CD4-positive, alpha-beta T cell treated with Interleukin-6 for 4 hours (primary cell): ENCODE data around the gene C12orf42.
A peak's percentile ranks its signal among the peaks of the same experiment; 100 is the strongest.
"Not testable (repeated sequence)": the region's sequence is repeated elsewhere in the genome, so short reads cannot be mapped to it uniquely, and the experiment has no call there.

Experiments
- DNase-seq: peaks from one replicate; pipeline ENCODE4 v3.0.0-alpha.2; 2020; ENCODE audit warnings: mixed read lengths

Gene C12orf42

DNA sequence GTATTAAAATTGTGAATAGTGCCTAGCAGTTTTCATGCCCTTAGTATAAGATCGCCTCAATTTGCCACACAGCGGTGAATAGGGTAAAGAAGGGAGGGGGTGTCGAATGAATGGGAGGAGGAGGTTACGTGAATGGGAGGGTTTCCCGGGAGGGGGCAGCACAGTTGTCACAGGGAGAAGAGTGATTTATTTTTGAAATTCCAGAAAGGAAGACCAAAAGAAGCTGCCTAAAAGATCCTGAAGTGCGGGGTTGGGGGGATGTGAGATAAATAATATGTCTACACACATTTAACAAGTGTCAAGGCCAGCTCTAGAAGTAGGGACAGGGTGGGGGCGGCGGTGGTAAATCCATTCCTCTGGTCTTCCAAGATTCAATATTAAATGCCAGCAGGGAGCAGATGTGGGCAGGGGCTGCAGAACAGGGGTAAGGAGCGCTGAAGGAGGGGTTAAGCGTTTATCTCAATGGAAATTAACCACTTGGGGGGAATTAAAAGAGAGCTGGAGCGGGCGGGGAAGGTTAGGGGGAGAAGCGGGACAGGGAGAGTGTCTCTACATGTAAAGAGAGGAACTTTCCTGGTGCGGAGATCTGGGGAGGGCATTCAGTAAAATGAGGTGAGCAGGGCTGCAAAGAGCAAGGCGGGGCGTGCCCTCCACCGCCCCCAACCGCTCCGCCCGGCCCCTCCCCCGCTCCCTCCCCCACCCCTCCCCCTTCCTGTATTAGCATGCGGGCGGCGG is 867 bp downstream of the C12orf42 start:
- DNase-seq: no peak

DNA sequence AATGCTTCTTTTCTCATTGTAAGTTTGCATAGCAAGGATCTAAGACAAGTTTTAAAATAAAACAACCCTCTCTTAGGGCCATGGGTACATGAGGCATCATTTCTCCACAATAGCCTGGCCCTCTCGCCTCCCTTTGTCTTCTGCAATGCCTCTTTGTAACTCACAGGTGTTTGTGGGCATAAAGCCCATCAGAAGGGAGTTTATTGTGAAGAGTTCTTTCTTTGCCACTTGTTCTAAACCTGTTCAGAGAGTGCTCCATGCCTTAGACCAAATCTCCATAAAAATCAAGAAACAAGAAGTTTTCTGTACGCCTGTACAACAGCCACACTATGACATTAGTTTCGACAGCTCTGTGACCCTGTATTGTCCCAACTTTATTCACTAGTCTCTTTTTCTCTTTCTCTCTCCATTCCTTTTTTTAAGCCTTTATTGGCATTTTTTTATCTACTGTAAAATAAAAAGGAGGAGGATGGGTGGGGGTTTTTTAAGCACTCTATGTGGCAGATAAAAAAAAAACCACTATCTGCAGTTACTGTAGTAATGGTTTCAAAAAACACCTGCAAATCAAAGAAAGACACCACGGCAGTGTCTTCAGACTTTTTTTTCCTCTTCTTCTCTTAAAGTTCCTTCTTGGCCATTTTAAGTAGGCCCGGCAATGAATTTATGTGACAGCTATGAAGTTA is 1.6 kb downstream of the C12orf42 start:
- DNase-seq: no peak

DNA sequence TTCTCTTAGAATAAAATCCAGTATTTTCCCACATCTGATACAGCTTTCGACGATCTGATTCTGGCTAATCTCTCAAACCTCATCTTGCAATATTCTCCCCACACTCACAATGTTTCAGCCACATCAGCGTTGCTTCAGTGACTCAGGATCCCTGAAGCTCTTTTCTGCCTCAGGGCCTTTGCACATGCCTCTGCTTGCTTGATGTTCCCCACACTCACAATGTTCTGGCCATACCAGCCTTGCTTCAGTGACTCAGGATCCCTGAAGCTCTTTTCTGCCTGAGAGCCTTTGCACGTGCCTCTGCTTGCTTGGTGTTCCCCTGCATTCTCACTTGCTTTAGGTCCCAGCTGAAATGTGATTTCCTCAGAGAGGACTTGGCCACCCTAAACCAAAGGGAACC is 2.6 kb downstream of the C12orf42 start:
- no peak for DNase-seq

DNA sequence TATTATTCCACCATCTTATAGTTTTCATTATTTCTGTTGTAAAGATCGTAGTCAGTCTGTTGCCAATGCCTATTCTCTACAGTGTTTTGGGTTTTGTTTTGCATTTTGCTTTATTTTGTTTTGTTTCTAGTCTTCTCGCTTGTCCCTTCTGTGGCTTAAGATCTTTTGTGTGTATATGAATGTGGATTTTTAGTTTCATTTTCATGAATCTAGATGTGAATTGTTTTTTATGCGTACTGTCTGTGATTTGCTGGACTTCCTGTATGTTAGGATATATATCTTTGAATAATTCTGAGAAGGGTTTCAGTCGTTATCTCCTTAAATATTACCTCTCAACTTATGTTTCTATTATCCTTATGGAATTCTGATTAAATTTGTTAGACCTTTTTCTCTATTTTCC is 13.4 kb downstream of the C12orf42 start:
- DNase-seq: no peak

DNA sequence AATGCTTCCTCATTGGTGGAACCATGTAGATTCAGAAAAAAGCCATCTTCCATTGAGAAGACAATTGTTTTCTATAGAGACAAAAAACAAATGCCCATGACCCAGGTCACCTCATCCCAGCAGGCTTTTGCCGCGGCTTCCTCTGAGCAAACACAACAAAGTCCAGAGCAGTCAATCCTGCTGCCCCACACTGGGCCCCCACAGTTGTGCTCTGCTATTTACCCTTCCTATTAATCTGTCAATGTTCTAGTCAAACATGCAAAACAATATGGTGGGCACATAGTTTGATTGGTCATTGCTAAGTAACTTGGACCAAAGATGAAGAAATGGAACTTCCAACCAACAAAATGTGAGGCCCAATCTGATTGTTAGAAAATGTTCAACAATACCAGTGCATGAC is 20.7 kb downstream of the C12orf42 start:
- no peak for DNase-seq

DNA sequence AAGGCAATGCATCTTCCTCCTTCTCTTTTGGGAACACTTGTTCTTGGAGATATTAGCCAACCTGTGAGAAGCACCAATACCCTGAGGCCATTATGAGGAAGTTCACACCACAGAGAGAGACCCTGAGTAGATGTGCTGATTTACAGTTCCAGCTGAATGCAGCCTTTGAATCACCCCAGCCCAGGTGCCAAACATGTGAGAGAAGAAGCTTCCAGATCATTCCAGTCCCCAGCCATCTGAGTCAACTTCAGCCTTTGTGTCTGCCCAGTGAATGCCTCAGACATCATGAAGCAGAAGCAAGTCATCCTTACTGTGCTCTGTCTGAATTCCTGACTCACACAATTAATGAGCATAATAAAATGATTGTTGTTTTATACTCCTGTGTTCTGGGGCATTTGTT is 25.1 kb downstream of the C12orf42 start:
- DNase-seq: no peak

DNA sequence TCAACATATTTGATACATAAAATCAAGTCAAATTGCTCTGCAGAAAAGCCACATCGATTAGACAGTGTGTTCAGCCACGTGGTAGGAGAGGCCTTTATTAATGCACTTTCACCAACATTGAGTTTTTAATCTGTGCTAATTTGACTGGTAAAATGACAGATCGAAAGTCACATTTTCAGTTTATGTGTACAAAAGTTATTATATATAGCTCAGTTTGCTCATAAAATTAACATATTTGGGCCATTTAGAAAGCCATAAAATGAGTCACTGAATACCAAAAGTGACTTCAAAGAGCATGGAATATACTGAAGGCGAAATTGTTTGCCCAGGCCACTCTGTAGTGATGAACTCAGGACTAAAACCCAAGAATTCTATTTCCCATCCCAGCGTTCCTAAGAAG is 26.0 kb downstream of the C12orf42 start:
- no peak for DNase-seq

DNA sequence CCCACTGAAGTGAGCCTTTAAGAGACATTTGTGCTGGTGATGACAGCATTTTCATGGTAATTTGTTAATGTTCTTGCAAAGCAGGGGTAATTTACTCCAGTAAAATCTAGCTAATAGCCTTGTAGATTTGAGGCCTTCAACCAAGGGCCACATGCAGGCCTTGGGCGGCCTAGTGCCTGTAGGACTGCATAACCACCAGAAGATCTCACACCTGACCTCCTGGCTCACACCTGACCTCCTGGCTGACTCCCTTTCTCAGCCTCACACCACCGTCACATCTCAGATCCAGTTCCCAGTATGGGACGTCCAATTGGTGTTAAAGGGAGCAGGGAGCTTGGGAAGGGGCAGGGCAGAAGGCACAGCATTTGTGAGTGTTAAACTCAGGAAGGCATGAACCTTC is 26.9 kb downstream of the C12orf42 start:
- no peak for DNase-seq

DNA sequence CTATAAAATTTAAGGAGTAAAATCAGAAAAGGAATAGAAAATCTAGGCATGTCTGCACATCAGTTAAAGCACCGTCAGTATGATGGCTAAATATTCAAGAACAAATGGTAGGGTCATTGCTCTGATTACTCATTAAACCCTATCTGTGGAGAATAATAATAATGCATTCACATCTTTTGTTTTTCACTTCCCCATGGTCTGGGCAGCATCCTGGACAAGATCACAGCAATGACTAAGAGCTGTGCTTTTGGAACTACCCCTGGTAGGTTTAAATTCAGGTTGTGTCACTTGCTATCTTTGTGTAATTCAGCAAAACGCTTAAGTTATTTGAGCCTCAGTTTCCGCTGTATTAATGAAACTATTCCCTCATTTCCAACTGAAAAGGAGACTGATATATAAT is 33.1 kb downstream of the C12orf42 start:
- no peak for DNase-seq

DNA sequence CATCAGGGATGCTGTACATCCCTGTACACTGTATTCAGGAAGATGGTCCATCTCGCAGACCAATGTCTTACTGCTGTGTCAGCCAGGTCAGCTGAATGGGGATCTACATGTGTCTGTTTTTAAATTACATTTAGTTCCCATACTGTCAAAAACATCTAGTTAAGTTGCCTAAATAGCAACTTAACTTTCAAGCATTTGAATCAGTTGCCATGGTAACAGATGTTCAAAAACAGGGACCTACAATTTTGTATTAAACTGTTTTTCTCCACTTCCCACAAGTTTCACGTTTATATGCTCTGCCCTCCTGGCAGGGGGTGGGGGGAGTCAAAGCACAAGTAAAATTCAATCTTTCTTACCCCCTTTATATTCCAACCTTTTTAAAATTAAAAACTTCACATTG is 38.3 kb downstream of the C12orf42 start:
- DNase-seq: no peak

DNA sequence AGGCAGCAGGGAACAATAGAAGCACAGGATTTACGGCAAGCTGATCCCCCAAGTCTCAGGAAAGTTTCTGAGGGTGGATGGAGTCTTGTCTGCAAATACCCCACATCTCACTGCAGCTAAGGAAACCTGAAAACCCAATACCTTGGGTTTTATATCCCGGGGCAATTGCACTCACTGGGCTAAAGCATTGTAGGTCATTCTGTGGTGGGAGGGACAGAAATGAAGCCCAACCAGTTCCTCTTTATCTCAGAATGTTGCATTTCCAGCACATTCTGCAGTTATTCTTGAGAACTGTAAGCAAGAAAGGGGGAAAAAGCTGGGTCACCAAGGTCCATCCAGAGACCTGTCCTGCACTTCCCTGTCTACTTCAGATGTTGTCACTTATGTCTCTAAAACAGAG is 39.8 kb downstream of the C12orf42 start:
- DNase-seq: no peak

DNA sequence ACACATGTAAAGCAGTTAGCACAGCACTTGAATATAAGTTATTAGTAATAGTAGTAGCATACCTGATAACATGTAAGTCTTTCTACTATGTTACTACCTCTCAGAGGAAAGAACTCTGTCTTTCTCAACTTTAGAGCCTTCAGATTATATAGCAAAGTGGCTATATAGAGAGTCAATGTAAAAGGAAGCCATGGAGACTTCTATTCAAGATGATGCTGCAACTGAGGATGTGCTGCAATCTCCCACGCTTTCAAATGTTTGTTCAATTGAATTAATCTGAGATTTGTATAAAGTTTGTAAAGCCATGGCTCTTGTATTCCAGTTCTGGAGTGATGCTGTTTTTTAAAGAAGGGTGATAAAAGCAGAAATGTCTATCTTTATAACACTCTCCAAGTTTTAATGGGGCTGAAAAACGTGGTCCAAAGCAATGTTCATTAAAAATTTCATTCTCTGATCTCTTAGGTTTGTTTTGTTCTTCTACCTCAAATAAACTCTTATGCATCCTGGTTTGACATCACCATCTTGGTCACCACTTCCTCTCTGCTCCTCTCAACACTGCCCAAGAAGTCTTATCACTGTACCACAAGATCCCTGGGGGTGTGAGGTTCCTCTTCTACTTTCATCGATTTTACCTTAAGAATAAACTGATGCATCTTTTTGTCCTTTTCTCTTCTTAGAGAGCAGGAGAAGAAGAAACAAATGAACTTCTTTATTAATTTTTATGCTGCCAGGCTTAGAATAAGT is 40.6 kb downstream of the C12orf42 start:
- no peak for DNase-seq

DNA sequence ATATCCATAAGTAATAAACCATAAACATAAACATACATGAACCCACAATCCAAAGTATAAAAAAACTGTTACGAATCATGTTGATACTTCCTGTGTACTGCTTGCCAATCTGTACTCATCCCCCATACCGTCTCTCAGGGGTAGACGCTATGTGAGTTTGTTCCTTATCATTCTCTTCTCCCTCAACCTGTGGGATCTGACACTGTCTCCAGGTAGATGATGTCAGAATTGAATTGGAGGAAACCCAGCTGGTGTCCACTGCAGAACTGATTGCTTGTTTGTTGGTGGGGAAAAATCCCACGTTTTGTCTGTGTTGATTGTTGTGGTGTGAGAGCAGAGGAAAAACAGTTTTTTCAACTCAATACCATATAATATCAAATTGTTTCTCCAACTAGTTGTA is 50.8 kb downstream of the C12orf42 start:
- no peak for DNase-seq

DNA sequence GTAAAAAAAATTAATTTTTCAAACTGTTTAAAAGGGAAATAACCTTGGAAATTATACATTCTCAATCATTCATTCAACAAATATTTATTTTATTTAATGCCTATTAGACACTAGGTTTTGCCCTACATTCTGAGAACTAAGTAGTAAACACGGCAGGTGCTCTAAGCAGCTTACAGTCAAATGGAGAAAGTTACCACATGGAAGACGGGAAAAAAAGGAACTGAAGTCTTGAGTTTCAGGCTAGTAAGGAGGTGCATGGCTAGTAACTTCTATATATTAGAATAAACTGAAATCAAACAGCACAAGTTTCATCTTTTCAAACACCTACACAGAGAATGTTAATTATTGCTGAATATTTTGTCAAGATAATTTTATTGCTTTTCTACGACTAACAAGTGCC is 52.9 kb downstream of the C12orf42 start:
- DNase-seq: no peak

DNA sequence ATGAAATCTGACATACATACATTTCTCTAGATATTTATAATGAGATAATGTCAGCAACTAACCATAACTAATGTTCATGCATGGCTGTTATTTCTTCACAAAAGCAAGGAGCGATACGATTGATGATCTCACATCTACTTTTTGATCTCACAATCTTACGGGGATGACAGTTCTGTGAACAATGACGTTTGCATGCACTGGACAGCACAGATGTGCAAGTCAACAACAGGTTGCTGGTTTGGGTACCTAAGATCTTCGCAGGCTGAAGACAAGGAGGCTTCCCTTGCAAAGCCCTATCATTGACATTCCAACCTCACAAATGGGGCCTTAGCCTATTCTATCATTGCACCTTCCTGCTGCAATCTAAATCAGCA is 53.6 kb downstream of the C12orf42 start:
- DNase-seq: no peak

DNA sequence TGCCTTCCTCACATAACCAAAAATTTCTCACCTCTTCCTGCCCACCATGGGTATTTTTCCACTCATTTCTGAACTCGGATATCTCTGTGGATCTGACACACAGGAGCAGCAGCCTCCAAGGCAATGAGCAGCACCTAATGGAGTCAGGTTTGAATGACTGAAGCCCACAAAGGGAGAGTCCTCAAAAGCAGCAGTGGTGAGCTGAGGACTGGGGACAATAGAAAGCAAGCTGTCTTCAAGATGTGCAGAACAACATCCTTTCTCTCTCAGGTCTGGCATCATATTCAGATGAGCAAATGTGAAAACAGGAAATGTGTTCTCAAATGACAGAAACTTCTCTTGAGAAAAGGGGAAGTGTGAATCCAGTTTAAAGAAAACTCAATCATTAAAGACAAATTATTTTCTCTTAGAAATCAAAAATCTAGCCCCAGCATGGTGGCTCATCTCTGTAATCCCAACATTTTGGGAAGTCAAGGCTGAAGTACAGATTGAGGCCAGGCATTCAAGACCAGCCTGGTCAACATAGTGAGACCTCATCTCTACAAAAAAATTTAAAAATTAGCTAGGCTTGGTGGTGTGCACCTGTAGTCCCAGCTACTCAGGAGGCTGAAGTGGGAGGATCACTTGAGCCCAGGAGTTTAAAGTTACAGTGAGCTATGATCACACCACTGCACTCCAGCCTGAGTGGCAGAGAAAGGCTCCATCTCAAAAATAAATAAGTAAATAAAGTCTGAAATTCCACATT is 54.2 kb downstream of the C12orf42 start:
- DNase-seq: peak; percentile 28

DNA sequence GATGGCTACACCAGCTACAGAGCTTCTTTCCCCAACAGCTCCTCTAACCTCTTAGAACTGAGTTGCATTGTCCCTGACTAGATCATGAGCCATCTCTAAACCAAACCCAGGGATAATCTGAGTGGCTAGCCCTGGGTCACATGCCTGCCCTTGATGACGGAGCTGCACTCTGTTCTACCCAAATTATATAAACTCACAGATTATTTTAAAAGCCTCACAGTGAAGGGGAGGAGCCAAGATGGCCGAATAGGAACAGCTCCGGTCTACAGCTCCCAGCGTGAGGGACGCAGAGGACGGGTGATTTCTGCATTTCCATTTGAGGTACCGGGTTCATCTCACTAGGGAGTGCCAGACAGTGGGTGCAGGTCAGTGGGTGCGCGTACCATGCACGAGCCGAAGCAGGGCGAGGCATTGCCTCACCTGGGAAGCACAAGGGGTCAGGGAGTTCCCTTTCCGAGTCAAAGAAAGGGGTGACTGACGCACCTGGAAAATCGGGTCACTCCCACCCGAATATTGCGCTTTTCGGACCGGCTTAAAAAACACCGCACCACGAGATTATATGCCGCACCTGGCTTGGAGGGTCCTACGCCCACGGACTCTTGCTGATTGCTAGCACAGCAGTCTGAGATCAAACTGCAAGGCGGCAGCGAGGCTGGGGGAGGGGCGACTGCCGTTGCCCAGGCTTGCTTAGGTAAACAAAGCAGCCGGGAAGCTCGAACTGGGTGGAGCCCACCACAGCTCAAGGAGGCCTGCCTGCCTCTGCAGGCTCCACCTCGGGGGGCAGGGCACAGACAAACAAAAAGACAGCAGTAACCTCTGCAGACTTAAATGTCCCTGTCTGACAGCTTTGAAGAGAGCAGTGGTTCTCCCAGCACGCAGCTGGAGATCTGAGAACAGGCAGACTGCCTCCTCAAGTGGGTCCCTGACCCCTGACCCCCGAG is 61.3 kb downstream of the C12orf42 start:
- peak; percentile 37 for DNase-seq

DNA sequence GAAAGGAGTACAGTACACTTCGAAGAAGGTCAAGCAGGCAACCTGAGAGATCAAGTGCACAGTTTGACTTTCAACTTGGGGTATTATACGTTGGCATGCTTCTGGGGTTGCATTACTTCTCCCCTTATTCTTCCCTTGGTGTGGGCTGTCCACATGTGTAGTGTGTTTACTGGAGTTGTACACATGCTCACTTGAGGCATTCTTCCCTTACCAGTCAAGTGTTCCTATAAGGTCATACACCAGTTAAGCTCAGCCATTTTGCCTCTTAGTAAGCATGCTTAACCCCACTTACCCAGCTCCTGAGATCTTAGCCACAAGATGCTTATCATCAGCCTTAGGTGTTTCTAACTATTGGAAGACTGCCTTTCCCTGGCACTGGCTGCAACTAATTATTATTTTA is 63.8 kb downstream of the C12orf42 start:
- DNase-seq: no peak

DNA sequence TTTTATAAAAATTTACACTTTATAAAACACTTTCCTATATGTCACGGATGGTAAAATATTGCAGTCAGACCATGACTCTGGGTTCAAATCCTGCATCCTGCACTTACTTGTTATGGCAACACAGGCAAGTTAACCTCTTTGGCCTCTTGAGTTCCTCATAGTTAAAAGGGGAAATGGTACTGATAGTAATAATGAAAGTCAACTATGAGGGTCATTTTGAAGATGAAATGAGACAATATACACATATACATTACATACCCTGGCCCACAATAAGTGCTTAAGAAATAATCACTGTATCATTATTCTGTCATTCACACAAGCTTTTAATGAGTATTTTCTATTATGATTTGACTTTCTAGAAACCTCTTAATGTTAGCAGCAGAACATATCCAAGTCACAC is 64.4 kb downstream of the C12orf42 start:
- no peak for DNase-seq

DNA sequence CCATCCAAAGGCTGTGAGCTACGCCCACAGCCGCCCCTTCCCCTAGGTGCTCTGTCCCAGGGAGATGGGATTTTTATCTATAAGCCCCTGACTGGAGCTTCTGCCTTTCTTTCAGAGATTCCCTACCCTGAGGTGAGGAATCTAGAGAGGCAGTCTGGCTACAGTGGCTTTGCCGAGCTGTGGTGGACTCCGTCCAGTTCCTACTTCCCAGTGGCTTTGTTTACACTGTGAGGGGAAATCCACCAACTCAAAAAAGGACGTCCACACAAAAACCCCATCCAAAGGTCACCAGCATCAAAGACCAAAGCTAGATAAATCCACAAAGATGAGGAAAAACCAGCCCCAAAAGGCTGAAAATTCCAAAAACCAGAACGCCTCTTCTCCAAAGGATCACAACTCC is 70.1 kb downstream of the C12orf42 start:
- not testable (repeated sequence) for DNase-seq

DNA sequence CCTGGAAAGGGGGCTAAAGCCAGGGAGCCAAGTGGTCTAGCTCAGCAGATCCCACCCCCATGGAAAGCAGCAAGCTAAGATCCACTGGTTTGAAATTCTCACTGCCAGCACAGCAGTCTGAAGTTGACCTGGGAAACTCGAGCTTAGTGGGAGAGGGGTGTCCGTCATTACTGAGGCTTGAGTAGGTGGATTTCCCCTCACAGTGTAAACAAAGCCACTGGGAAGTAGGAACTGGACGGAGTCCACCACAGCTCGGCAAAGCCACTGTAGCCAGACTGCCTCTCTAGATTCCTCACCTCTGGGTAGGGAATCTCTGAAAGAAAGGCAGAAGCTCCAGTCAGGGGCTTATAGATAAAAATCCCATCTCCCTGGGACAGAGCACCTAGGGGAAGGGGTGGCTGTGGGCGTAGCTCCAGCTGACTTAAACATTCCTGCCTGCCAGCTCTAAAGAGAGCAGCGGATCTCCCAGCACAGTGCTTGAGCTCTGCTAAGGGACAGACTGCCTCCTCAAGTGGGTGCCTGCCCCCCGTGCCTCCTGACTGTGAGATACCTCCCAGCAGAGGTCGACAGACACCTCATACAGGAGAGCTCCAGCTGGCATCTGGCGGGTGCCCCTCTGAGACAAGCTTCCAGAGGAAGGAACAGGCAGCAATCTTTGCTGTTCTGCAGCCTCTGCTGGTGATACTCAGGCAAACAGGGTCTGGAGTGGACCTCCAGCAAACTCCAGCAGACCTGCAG is 70.8 kb downstream of the C12orf42 start:
- not testable (repeated sequence) for DNase-seq

DNA sequence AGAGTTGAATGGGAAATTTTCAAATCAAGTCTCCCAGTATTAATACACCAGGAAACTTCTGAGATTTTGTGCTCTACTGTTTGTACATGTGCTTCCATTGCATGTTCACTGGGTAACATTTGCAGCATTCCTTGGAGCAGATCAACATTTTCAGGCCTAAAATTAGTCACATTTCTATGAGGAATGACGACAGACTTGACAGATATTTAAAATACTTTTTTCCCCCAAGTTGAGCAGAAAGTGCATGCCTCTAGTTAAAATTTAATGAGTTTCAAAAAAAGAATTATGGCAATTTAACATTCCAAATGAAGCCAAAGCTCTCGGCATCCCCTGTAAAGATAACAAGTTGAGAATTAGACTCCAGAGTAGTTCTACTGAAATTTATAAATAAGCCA is 72.3 kb downstream of the C12orf42 start:
- no peak for DNase-seq
